Measurements from ENCODE around the gene FYTTD1.
A peak's percentile ranks its signal among the peaks of the same experiment; 100 is the strongest.

The FYTTD1 gene

GRCh38 chr3:197737749-197738462 is 11.8 kb upstream of the FYTTD1 start:
- DNase-seq = no peak

- no peak for DNase-seq
Observed at GRCh38 chr3:197742787-197743186, 6.9 kb upstream of the FYTTD1 start.

DNA sequence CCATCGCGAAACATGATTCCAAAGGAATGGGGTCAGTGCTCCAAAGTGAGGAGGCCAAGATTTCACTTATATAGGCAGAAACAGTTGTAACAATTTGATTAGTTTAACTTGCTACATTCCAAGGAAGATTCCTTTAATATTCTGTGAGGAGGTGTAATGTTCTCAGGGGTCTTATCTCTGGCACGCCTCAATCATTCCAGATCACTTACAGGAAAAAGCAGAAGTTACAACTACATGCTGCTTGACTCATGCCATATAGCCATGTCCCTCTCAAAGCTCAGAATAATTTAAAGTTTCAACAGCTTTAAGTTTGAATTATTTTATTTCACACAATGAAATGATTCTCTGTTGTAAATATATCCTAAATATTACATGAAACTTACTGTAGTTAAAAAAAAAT is 3.5 kb upstream of the FYTTD1 start:
- DNase-seq = no peak

DNA sequence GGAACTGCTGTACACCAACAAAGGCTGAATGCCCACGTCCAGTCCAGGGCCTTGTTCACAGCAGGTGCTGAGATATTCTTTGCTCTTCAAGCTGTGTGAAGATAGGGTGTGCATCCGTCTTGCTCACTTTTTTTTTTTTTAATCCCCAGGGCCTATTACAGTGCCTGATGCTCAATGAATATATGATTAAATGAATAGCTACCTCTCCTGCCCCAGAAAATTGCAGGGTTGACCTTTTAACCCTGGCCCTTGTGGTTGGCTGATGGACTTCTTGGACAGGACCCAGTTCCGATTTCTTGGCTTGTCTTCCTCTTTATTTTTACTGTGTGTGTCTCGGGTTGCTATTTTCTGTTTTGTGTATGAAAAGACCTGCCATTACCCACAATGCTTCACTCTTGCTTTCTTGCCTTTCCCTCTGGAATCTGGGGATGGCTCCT is 2.9 kb upstream of the FYTTD1 start:
- no peak for DNase-seq

- no peak for DNase-seq
Observed at GRCh38 chr3:197748597-197749314, 927 bp upstream of the FYTTD1 start.

- DNase-seq = peak; percentile 65
Observed at GRCh38 chr3:197749315-197749600, 425 bp upstream of the FYTTD1 start.

DNA sequence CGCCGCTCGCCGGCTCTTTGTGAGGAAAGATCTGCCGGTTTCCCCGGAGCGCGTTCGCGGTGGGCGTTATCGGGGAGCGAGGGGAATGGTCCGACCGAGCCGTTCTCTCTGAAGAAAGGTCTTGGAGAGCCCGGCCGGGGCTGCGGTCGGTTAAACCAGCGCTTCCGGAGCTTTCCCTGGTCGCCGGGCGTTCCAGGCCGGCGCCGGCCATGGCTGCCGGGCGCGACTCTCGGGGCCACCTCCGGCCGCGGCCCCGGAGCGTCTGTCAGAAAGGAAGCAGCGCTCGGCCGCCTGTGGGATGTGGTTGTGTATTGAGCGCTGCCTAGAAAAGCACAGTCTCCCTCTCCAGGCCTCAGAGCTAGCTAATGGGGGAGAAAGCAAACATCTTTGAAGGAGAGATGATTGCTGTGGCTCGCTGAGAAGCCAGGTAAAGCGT is 731 bp downstream of the FYTTD1 start:
- DNase-seq = peak; percentile 73

- DNase-seq = peak; percentile 41
Observed at GRCh38 chr3:197750858-197751737, 1.4 kb downstream of the FYTTD1 start.

DNA sequence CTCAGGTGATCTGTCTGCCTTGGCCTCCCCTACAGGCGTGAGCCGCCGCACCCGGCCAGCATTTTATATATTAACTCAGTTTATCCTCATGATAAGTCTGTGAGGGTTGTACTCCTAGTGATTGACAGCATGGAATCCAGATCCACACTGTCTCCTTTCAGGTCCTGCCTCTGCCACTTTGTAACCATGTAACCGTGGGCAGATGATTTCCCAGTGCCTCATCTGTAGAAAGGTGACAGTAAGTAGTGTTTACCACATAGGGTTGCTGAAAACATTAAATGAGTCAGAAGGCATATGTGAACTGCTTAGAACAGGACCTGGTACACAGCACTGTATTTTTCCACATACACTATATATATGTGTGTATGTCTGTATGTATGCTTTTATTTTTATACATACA is 2.4 kb downstream of the FYTTD1 start:
- DNase-seq = no peak

GRCh38 chr3:197753263-197753662 is 3.6 kb downstream of the FYTTD1 start:
- DNase-seq = no peak

- no peak for DNase-seq
Observed at GRCh38 chr3:197756704-197757103, 7.0 kb downstream of the FYTTD1 start.

DNA sequence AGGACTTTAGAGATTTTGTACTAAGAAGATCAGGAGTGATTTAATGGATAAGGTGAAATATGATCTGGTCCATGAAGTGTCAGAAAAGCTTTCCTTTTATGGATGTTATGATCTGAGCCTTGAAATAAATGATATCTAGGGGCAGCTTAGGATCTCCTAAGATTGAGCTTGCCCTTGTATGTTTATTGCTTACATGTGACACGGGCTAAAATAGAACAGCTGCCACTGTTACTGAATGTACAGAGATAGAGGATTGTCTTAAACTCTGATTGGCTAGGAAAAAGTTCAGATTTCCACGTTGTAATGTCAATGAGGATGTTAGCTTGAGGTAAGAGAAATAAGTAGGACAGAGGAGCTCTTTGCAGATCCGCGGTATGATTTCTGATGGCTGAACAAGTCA is 8.8 kb downstream of the FYTTD1 start:
- DNase-seq = no peak

- DNase-seq = no peak
Observed at GRCh38 chr3:197761784-197762183, 12.1 kb downstream of the FYTTD1 start.

- DNase-seq = no peak
Observed at GRCh38 chr3:197775317-197775716, 25.6 kb downstream of the FYTTD1 start.

- no peak for DNase-seq
Observed at GRCh38 chr3:197782230-197782629, 32.5 kb downstream of the FYTTD1 start.

- DNase-seq = no peak
Observed at GRCh38 chr3:197784019-197784585, 34.4 kb downstream of the FYTTD1 start.

DNA sequence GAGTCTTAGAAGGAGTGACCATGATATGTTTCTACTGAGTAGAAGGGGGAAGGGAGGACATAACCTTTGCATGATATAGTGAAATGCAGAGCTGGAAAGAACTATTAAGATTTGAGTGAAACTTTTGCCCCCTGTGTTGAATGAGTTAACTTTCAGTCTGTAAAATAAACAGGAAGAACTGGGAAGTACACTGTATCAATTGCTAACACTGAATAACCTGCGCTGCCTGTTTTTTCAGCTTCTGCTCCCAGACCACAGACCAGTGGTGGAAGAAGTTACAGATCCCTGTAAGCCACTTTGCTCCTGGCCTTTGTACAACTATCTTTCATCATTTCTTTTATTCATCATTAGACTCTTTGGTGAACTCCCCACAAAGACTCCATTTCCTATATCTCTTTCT is 37.7 kb downstream of the FYTTD1 start:
- no peak for DNase-seq

DNA sequence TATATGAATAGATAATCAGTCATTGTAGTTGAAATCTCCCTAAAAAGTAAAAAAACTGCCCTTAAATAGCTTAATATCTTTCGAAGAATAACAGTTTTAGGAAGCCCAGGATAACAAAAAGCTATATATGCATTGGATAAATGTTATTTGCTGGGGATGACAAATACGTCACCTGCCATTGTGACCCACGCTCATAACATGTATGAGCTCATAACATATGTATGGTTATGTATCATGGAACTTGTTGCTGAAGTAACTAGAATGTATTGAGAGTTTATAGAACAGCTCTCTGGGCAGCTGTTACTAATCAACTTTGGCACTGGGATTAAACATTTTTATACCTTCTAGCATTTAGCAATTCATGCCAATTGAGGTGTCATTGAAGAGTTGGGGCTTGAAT is 39.6 kb downstream of the FYTTD1 start:
- DNase-seq = no peak

DNA sequence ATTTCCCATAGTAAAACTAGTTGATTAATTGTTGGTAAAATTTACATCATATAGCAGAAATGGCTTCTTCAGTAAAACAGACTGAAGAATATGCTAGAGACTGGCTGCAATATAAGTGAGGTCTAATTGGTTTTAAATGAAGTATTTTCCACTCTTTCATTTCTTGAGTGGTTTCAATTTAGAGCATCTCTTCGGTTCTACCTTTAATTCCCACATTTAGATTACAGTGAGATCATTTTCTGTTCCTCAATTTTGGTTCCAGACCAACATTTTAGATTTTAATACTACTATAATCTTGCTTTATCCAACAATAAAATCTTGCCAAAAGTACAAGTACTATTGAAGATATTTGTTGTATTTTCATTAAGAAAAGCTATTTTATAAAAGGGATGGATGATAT is 40.4 kb downstream of the FYTTD1 start:
- no peak for DNase-seq

GRCh38 chr3:197791113-197791891 is 41.6 kb downstream of the FYTTD1 start, which contains the start of gene LRCH3:
LRCH3 (plus strand) TSS chr3:197791254; CDS start chr3:197791279, 25 bp downstream.
- peak; percentile 84 for DNase-seq

DNA sequence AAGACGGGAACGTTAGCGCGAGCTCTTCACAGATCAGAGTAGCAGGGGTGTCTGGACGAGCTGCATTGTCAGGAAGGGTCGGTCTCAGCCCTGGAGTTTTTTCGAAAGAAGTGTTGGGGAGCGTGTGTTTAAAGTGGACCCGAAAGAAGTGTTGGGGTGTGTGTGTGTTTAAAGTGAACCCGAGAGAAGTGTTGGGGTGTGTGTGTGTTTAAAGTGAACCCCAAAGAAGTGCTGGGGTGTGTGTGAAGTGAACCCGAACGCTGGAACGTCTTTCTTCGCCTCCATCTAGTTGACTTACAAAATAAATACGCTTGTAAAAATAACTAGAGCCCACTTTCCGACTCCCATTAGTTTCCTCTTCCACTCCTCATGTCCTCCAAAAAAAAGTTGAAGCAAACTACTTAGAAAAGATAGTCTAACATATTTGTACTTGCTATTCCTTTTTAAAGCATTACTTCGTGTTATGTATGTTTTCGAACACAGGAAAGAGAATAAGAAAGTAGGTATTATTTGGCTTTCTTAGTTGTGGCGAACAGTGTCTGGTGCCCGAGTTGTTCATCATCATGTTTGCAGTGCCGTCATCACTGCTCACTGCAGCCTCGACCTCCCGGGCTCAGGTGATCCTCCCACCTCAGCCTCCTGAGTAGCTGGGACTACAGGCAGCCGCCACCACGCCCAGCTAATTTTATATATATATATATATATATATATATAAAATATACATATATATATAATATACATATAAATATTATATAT is 42.4 kb downstream of the FYTTD1 start:
- peak; percentile 59 for DNase-seq

GRCh38 chr3:197793247-197793646 is 43.6 kb downstream of the FYTTD1 start:
- DNase-seq = peak; percentile 48

All from CD4-positive, alpha-beta T cell treated with Interleukin-17A for 1 hour (primary cell).